Inflammatory macrophage treated with lipopolysaccharide for 1 hour (primary cell): Measurements from ENCODE around the gene NDUFB11.

Source experiments
- DNase-seq, 2 donors: peaks; one replicate each; pipeline ENCODE4 v3.0.0-alpha.2; 2020 to 2022

The NDUFB11 gene

DNA sequence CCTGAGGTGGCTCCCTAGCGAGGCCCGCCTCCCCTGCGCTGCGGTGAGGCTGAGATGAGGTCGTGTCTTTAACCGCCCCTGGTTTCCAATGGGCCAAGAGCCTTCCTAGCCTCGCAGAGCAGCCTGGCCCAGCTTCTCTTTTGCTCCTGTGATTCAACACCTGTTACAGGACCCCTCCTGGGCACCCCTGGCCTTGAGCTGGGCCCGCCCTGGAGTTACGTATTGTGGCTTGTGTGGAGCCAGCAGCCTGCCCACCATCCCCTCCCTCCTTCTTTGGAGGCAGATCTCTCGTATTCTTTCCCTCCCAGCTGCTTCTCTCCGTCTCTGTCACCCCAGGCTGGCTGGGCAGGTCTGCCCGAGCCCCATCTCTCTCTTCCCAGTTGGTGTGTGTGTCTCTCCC lies 29.9 kb upstream of the NDUFB11 start:
- no peak for DNase-seq

DNA sequence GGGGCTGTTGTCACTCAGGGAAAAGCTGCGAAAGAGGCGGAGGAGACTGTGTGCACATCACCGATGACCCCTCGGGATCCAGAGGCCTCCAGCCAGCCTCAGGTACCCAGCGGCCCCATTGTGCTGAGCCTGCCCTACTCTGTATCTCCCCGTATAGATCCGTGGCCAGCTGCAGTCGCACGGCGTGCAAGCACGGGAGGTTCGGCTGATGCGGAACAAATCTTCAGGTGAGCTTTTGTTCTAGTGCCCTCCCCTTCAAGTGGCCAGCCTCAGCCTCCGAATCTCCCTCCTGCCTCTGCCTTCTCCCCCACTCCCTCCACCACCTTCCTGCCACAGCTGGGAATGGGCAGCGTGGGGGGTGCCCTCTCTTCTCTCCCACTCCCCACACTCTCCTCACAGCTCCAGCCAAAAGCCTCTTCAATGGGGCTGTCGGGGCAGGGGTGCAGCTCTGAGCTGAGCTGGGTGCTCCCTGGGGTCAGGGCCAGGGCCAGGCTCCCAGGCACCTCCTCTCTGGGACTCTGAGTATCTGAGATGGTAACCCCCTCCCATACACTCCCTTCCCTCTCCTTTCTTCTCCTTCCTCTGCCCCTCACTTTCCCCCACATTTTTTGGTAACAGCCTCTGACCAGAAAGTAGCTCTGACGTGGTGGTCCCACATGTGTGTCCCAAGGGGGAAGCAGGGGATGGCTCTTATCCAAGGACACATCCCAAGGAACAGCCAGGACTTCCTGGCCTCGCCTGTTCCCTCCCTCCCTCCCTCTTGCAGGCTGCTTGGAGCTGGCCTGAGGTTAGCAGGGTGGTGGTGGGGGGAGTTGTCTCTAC lies 28.7 kb upstream of the NDUFB11 start:
- no peak for DNase-seq

GRCh38 chrX:47172549-47172948 lies 28.0 kb upstream of the NDUFB11 start:
- DNase-seq: no peak

DNA sequence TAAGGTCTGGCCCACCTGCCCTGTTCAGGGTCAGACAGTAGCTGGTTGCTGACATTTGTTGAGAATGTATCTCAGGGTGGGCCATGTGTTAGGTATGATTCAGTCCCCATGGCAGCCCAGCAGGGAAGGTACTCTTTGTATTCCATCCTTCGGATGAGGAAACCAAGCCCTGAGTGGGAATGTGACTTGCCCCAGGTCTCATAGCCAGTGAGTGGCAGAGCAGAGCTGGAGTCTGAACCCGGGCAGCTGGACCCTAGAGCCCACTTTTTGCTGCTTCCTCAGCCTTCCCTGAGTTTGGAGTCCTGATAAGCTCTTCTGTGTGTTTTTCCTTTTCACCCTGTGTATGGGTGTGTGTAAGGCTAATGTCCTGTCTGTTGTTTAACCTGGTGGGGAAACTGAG lies 27.5 kb upstream of the NDUFB11 start:
- no peak for DNase-seq

- no peak for DNase-seq
Measured at GRCh38 chrX:47170861-47171692, 26.6 kb upstream of the NDUFB11 start.

DNA sequence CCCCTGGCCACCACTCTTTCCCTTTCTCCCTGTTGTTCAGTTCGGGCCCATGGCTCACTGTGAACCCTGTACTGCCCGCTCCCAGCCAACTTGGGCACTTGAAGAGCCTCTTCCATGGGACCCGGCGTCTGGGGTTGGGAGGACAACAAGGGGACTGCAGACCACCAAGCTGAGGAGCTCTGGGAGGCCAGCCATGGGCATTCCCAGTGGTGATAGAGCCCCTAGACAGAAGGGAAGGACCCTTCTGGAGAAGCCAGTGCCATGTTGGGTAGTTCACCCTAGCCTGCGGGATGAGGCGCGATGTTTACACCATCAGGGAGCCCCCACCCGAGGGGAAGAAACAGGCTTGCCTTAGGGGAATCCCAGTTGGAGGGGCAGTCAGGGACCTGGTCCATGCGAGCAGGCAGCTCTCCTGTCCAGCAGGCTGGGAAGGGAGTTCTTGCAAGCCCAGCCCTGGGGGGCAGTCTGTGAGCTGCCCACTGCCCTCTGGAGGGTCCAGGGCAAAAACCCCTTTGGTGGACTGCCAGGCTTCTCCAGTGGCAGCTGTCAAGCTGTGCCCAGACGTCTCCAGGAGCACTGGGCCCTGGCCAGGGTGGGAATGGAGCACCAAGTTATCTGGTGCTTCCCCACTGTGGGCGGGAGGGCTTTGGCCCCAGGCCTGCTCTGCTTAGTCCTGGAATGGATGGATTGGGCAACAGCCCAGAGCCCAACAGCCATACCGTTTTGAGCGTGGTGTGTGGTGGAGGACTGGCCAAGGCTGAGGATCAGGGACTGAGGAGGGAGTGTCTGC lies 25.4 kb upstream of the NDUFB11 start:
- DNase-seq: no peak

DNA sequence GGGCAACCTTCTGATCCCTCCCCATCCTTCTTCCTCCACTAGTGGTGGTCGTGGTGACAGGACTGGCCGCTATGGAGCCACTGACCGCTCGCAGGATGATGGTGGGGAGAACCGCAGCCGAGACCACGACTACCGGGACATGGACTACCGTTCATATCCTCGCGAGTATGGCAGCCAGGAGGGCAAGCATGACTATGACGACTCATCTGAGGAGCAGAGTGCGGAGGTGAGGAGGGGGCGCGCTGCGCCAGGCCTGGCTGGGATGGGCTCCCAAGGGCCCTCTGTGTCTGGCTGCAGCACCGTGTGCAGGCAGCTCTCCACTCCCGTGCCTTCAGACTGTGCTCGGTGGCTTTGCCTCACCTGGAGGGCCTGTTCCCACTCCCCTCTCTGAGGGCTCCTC lies 24.8 kb upstream of the NDUFB11 start:
- DNase-seq: no peak

GRCh38 chrX:47168495-47169073 lies 24.1 kb upstream of the NDUFB11 start:
- no peak for DNase-seq

GRCh38 chrX:47166126-47166525 lies 21.6 kb upstream of the NDUFB11 start:
- no peak for DNase-seq

DNA sequence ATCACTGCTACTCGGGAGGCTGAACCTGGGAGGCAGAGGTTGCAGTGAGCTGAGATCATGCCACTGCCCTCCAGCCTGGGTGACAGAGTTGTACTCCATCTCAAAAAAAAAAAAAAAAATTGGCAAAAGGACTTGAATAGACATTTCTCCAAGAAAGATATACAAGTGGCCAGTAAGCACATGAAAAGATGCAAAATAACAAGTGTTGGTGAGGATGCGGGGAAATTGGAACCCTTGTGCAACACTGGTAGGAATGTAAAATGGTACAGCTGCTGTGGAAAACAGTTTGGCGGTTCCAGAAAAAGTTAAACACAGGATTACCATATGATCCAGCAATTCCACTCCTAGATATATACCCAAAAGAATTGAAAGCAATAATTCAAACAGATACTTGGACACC lies 19.9 kb upstream of the NDUFB11 start:
- no peak for DNase-seq

GRCh38 chrX:47162927-47163583 lies 18.6 kb upstream of the NDUFB11 start:
- DNase-seq: no peak

DNA sequence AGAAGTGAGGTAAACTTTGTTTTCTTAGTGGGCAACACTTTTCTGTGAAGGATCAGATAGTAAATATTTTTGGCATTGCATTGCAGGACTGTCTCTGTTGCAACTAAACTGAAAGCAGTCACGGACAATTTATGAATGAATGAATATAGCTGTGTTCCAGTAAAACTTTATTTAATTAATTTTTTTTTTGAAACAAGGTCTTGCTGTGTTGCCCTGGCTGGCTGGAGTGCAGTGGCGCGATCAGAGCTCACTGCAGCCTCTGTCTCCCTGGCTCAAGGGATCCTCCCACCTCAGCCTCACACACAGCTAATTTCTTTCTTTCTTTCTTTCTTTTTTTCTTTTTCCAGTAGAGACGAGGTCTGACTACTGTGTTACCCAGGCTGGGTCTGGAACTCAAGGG lies 16.3 kb upstream of the NDUFB11 start:
- DNase-seq: no peak

- DNase-seq: no peak
Measured at GRCh38 chrX:47158781-47159180, 14.3 kb upstream of the NDUFB11 start.

- DNase-seq: no peak
Measured at GRCh38 chrX:47158131-47158530, 13.6 kb upstream of the NDUFB11 start.

DNA sequence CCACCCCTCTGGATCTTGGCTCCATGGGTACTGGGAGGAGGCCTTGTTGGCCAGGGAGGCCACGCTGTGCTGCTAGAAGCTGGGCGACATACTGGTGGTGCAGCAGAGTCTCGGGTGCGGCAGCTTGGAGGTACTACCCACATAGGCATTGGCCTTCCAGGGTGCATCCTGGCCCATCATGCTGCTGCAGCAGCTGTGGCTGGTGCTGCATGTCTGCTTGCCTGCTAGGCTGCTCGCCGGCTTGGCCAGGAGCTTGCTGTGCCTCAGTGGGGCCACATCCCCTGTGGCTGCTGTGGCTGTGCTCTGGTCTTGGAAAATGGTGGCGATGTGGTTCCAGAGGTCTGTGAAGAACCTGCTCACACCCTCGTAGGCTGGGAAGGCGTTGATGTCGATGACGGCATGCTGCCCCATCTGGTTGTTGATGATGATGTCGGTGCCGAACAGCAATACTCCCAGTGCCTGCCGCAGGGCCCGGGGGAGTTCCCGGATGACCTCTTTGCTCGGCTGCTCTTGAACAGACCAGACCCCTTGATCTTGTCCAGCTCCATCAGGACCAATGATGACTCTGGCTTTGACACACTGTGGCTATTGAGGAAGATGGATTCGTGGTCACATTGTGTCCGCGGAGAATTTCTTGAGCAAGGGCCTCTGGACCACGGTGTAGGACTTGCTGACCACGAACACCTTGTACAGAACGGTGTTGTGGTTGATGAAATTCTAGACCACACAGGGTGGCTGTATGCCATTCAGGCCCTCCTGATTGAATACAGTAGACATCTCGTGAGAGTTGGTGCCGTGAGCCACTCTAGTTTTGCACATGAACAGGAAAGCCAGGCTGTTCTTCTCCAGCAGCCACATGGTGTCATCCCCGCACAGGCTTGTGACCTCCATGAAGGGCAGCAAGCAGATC lies 12.4 kb upstream of the NDUFB11 start:
- no peak for DNase-seq

- DNase-seq: no peak
Measured at GRCh38 chrX:47151435-47151834, 6.9 kb upstream of the NDUFB11 start.

GRCh38 chrX:47148946-47149345 lies 4.4 kb upstream of the NDUFB11 start:
- no peak for DNase-seq

DNA sequence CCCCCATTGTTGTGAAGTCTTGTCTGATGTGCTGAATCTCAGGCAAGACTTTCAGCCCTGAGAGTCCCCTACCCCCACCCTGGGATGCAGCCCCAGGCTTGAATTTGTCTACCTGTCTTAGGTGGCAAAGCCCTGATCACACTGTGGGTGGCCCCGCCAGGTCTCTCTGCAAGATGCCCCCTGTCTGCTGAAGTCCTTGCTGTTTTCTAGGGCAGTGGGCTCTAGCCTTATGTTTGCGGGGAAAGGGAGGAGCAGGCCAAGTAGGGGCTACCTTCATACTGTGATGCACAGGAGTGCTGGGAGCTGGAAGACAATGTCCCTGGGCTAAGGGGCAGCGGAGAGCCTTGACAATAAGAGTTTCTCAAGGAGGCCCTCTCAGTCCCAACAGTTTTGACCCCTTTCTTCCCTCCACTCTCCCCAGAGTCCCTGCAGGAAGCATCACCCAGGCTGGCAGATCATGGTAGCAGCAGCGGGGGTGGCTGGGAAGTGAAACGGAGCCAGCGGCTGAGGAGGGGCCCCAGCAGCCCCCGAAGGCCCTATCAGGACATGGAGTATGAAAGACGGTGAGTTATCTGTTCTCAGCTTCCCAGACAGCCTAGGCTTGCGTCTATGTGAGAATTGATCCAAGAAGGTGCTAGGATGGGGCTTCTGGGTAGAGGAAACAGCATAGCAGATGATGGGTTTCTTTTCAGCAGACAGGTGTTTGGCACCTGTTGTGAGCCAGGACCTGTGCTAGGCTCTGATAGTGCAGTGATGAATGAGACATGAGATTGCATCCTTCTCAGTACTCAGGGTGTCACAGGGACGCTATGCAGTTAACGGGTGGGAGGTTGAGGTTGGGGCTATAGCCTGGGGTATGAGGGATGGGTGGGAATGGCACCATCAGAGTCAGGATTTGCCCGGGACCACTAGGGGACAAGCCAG lies 2.7 kb upstream of the NDUFB11 start:
- DNase-seq: no peak

GRCh38 chrX:47146121-47146935 lies 1.8 kb upstream of the NDUFB11 start:
- DNase-seq: no peak
